ENCODE results near the gene SV2B.

SV2B gene

DNA sequence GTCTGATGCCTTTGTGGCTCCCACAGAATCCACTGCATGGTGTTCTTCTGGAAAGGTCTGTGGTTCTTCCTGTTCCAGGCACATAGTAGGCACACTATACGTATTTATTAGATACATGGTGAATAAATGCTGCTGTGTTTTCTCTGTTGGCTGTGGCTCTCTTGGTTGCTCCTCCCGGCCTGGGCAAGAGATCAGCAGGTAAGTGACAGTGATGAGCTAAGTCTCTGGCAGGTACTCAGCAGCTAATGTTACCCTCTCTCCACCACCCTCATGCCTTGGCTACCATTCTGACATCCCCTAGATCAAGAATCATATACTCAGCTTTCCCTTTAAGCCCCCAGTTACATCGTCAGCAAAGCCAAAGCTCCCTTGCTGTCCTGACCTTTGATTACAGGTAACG is 8.4 kb downstream of the SV2B start:
- no peak for DNase-seq

DNA sequence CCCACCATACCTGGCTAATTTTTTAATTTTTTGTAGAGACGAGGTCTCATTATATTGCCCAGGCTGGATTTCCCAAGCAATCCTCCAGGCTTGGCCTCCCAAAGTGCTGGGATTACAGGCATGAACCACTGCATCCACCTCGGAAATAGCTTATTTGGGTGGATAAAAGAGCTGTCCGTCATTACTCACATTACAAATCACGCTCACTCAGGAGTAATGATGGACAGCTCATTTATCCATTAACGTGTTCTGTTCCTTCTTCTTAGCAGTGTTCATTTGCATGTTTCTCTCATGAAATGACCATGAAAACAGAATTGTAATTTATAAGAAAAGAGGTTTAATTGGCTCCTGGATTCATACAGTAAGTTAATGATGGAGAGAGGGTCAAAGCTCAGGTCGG is 9.8 kb downstream of the SV2B start:
- DNase-seq = no peak

DNA sequence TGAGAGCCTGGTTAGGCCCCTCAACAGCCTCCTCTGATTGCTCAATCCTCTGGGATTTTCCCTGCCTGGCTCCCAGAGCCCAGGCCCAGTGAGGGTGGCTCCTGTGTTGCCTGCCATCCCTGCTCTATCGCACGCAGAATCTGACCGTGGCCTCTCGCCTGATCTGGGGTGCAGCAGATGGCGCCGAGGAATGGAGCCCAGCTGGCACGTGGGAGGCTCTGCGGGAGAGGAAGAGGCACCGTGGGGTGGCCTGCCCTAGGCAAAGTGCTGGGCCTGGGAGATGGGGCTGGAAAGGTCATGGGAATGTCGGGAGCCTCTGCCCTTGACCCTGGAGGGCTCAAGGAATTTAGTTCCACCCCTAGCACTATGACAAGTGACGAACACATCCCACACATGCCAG is 10.3 kb downstream of the SV2B start:
- DNase-seq = no peak

DNA sequence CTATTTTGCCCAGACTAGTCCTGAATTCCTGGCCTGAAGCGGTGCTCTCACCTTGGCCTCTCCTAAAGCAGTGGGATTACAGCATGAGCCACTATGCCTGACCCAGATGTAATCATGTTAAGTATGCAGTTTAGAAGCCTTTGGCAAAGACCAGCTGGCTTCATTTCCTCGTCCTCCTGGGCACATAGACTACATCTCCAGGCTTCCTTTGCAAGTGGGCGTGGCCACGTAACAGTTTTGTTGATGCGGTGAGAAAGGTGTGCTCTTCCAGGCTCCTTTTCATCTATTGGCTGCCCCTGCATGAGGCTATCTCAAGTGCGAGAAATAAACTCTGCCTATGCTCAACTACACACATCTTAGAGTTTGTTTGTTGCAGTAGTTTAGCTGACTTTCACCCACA is 13.0 kb downstream of the SV2B start:
- DNase-seq = no peak

DNA sequence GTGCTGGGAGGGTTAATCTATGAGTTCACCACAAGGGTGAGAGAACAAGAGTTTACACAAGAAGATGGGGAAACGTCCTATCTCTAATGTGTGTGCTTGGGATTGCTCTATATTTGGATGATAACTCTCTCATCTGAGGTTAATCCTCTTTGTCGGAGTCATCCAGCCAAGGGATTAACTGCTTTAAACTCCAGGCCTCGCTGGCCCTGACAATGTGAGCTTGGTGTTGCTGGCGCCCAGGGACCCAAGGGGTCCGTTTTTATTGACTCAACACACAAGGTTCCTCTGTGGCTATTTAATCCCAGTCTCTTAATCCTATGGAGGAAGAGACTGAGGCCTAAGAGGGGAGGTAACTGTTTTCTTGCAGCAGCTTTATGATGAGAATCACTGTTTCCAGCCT is 14.2 kb downstream of the SV2B start:
- no peak for DNase-seq

DNA sequence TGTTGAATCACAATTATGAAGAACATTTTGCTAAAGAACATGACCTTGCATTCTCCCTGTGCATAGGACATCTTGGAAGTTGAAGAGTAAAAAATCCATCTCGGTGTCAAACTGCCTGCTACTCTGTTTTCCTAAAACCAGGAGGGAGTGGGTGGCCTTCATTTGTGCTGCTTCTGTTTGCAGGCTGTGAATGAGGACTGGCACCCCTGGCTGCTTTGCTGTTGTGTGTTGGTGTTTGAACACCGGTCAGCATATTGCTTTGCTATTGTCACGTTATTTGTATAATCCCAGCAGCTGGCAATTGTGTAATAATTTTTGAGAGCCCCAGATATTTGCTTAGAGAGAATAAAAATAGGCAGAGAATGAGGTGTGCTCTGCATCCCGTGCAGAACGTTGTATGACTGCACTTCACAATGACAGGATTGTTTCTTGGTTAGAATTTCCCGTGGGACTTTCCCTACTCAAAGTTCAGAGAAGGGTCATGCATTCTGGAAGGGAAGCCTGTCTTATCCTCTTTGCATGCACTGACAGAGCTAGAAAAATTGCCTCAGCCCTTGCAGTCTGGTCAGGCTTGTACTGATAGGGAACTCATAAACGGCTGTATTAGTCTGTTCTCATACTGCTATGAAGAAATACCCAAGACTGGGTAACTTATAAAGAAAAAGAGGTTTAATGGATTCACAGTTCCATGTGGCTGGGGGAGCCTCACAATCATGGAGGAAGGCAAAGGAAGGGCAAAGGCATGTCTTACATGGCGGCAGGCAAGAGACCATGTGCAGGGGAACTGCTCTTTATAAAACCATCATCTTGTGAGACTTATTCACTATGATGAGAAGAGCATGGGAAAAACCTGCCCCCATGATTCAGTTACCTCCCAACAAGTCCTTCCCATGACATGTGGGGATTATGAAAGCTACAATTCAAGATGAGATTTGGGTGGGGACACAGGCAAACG is 16.3 kb downstream of the SV2B start:
- DNase-seq = no peak

DNA sequence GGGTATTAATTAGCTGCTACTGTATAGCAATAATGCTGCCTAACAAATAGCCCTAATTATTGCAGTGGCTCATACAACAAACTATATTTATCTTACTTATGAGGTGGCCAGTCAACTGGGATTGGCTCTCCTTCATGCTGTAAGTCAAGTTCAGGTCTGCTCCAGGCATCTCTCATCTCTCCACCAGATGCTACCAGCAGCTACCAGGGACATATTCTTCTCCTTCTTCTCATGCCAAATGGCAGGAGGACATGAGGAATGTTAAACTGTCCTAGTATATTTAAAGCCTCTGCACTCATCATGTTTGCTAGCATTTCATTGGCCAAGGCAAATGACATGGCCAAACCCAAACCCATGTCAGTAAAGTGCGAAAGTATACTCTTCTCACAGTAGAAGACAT is 17.3 kb downstream of the SV2B start:
- DNase-seq = no peak

DNA sequence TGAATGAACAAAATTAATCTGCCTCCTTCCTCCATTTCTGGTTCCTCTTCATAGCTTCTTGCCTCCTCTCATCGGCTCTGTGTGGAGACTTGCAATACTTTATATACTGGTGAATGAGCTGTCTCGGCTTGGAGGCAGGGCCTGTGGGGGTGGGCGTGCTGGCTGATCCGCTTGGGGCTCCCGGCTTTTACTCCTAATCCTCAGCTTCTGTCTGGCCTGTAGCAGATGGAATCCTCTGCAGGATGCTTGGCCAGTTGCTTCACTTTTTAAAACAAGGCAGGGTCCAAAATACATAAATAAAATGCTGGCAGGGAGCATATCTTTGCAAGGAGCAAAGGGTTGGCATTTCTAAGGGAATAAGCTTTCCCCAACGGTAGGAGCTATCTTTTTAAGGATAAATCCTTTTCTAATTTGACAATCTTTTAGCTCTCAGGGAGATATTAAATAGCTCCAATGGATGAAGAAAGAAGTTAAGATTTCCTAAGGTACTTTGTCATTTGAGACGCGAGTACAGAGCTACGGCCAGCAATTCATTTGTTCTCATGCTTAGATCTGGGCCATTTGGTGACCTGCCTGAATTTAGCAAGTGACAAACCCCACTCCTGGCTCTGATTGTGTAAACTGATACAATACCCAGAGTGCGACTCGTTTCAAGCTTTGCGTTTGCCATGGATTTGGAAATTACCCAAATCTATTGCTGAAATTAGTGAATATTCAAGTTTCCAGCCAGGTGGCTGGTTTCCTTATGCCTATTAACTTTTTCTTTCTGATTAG is 18.9 kb downstream of the SV2B start:
- no peak for DNase-seq

DNA sequence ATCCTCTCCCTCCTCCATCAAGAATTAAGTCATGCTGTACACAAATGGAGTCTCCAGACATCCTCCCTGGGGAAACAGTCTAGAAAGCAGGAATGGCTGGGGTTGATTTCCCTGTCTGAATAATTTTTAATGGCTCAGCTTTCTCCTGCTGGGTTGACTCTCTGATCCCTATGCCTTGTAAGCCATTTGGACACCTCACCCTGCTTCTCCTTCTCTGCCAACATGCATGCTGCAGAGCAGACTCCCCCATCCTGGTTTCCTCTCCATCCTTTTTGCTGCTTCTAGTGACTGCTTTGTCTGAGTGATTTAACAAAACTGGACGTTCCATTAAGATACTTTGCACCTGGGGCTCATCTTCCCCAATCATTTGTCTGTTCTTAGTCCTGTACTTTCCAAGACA is 22.2 kb downstream of the SV2B start:
- no peak for DNase-seq

DNA sequence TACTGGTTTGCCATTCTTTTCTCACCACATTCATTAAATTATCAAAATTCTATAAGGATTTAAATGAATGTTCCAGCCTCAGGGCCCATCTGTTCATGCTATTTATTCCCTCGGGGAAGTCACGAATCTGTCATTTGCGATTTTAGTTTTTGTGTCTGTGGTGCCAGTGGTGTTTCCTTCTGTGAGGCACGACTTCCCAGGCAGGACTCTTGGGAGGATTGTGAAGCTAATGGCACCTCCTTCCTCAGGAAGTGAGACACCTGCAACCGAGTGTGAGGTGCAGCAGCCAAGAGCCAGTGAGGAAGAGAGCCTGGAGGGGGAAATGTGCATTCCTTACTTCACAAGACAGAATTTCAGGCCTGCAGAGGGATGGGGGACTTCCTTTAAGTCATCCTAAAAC is 24.1 kb downstream of the SV2B start:
- no peak for DNase-seq

DNA sequence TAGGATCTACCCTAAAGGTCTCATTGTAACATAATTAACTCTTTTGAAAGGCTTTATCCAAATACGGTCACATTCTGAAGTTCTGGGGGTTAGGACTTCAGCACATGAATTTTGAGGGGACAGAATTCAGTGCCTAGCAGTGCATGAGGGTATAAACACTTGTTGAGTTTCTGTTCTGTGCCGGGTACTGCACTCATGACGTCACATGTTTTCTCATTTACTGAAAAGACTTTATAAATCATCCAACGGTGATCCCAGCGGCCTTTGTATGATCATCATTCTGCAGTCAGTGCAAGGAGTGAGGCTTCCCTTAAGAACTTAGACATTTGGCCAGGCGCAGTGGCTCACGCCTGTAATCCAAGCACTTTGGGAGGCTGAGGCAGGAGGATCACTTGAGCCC is 25.1 kb downstream of the SV2B start:
- DNase-seq = no peak

DNA sequence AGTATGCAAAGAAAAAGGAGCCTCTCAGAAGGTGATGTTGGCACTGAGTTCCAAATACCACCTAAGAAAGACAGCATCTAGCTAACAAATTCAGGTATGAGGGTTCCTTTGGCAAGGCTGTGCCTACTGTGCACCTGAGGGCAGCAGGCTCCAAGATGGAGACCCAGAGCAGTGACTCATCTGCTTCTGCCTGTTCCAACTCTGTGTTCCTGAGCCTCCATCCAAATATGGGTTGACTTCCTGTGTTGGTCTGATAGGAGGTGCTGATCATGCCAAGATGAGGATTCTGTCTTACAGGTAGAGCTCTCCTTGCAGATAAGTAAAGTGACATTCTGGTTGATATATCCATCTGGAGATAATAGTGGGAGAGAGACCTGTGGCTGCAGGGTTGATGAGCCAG is 26.0 kb downstream of the SV2B start:
- no peak for DNase-seq

DNA sequence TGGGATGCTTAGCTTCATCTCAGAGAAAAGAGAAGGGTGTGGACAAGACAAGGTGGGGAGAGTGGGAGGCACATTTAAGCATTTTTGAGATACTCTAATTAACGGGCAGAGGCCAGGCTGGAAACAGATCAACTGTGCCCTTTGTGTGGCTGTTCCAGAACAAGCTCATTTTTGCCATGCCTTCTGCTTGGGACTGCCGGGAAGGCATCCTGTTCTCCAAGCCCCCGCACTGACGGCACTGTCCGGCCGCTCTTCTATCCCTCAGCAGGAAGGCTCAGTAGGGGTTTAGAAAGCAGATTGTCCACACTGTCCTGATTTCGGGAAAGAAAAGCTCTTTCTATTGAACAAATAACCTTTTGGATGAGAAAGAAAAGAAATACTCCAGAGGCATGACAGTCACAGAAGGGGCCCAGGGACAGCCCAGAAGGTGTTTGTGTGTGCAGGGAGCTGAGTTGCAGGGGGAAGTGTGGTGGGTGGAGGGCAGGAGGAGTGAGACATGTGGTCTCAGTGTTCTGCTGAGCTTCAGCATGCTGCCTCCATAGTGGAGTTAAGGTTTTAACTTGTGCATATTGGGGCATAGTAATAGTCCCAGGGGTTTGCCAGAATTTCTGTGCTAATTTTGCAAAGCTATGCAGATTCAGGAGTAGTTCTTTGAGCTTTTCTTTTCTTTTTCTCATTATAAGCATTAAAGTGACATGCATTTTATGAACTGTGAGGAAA is 27.3 kb downstream of the SV2B start:
- no peak for DNase-seq

DNA sequence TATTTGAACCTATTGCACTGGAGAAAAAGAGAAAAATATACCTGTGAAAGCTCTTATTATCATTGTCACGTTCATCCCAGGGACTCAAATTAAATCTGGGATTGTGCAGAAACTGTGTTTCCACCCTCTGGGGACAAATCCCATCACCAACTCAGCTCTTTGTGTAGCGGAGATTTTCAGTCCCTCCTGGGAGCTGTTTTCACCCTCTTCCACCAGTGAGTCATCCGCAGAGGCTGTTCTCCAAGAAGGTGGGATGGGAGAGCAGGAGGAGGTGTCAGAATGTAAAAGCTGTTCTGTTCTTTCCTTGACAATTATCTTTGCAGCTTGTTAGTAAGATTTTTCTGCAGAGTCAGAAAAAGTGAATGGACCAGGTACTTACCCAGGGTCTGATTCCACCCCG is 28.0 kb downstream of the SV2B start:
- no peak for DNase-seq

DNA sequence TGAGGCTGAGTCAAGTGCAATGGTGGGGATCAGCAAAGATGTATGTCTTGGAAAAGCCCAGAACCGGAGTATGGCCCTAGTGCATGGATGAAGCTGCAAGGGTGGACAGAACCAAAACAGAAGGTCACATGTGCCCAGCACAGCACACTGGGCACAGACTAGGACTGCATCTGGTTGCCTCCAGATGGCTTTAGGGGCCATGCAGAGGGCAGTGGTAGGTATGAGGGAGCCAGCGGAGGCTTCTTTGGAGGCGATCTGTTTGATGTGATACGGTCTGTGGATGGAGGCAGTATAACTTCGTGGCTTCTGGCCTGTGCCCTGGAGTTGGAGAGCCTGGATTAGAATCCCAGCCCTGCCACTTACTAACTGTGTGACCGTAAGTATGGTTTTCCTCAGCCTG is 29.4 kb downstream of the SV2B start:
- DNase-seq = no peak

DNA sequence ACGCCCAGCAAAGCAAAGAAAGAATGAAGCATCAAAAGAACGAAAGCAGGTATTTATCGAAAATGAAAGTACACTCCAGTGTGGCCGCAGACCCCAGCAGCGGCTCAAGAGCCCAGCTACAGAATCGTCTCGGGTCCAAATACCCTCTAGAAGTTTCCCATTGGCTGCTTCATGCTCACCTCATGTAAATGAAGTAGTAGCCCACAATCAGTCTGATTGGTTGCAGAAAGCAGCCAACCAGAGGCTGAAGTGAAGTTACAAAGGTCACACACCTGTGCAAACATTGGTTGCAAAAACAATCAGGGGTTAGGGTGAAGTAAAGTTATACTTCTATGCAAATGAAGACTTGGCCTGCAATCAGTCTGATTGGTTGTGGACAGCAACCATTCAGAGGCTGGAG is 32.0 kb downstream of the SV2B start:
- DNase-seq = no peak

DNA sequence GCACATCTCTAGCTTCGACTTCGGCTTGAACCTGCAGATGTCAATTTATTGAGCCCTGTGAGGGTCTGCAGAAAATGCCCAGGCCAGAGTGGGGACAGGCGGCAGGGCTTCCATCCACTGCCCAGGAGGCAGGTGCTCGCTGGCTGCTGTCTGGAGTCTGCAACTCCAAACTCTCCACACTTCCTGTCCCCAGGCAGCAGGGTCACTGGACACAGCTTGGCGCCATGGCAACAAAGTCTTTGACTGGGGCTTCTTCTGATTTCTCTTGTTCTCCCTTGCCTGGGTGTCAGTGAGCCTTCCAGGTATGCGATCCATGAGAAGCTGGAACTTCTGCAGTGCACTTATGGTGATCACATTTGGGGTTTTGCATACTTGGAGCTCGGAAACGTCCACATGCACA is 33.5 kb downstream of the SV2B start:
- DNase-seq = no peak

DNA sequence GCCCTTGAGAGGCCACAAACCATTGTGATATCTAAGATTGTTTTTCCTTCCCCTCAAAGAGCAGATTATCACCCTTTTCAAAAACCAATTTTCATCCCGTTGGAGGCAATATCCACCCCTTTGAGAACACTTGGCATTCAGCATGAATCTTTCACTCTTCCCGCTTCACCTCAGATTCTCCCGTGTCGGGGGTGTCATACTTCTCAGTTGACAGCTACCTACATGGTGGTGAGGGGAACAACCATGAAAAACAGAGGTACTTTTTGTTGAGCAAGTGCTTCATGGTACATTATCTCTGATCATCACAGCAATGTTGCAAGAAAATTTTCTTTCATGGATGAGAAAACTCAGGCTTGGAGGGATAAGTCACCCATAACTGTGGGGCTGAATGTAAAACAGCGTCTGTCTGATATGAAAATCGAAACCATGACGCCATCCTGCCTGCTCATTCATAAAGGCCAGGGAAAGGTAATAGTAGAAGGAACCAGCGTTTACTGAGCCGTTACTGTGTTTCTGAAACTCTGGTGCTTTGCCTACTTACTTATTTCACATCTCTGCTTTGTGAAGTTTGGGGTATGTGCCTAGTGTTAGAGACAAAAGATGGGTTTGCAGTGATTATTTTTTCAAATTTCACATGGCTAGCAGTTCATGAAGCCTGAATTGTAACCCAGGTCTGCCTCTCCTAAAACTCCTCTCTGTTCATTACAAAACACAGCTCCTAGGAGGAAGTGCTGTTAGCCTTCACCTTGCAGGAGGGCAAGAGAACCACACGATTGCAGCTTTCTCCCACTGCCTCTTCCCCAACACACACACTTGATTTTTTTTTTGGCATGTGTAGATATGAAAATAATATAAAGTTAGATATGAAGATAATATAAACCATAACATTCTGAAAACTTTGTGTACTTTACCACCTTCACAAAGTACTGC is 35.4 kb downstream of the SV2B start:
- no peak for DNase-seq

DNA sequence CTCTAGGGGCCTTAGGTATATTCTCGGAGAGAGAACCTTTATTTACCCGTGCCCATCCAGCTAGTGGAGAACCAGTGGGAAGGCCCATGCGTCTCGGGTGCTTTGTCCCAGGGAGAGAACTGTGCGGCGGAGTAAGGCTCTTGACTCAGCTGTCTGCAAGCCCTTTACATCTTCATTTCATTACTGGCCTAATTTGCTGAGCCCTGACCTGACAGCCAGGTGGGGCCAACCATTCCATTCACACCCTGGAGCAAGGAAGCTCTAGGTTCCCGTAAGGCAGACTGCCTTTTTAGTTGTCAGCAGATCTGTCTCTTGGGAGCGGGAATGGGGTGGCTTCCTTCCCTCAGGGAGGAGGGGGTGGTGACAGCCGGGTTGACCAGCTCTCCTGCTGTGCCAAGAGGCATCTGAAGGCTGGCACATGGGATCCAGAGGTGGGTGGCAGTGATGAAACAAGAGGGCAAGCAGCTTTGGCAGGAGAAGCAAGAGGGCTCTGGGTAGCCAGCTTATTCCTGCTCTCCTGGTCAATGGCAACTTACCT is 36.4 kb downstream of the SV2B start:
- no peak for DNase-seq

DNA sequence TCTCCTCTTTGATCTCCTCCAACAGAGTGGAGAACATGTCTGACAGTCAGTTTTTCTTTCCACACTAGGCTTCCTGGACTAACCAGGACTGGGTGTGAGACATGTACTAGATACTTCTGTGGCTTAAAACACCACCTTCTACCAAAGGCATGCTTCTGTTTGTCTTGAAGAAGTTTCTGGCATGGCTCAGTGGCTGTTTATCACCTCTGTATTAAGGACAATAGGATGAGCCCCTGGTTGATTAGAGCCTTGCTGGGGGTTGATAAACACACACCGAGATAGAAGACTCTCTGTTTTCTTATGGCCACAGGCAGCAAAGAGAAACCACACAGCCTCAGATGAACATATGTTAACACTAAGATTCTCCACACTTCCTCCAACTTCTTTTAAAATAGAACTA is 40.5 kb downstream of the SV2B start:
- no peak for DNase-seq

DNA sequence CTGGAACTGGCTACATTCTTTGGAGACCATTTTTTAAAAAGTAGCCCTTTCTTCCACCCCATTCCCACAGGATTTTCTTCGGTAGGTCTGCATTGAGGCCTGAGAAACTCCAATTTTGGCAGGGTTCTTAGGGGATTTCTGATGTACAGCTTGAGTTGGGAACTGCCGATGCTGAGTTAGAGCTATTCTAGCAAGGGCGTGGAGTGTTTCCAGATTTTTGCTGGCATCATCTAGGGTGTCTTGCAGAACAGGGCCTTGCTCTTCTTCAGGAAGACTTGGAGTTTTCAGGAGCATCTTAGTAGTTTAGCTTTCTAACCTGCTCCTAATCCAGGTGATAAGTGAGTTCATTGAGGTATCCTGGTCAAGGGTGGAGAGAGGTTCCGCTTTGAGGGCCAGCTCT is 41.0 kb downstream of the SV2B start:
- DNase-seq = no peak

DNA sequence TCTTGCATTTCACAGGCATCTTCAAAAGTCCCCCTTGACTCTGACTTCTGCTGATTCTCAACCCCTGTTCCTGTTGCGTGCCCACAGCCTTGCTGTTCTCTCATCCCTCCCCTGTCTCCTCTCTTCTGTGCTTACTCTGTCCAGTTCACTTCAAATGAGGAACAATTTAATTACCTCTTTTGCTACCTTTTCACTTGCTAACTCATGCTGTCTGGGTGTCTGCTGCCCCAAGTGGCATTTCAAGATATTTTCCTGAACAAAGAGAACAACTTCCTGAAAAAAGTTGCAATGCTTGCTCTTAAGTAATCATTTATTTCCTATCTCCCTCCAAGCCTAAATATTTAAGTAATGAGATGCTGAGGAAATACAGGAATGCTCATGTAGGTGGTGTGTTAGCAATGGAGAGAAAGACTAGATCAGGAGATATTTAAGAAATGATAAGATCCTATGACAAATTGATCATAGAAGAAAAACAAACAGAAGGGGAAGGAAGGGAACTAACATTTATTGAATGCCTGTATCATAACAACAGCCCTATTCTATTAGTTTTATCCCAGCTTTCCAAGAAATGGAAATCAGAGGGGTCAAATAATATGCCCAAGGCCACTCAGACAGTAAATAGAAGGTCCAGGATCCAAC is 42.2 kb downstream of the SV2B start:
- no peak for DNase-seq

All from activated CD4-positive, alpha-beta T cell treated with anti-CD3 and anti-CD28 coated beads, Interleukin-2, amount 50 U/mL, for 1 hour (primary cell).